HFF-Myc (cell line): Measurements from ENCODE around the gene RRM2.
"Not testable (repeated sequence)": the region's sequence is repeated elsewhere in the genome, so short reads cannot be mapped to it uniquely, and the experiment has no call there.

Source experiments
- DNase-seq: peaks from one replicate; pipeline ENCODE4 v3.0.0-alpha.2; 2011; ENCODE audit warnings: low read depth; ENCODE audit errors: extremely low read depth
- H3K4me3 ChIP-seq: replicated peaks from 2 replicates; pipeline ENCODE4 v1.5.1; 2011; ENCODE audit warnings: low read depth, mild to moderate bottlenecking, control low read depth, low read length
- CTCF ChIP-seq: IDR thresholded peaks from 2 replicates; pipeline ENCODE4 v1.5.1; 2012; ENCODE audit warnings: mild to moderate bottlenecking, low read depth, low read length, control low read depth; ENCODE audit errors: missing control alignments

RRM2 gene

GRCh38 chr2:10145519-10146357 lies 23.2 kb downstream of the RRM2 start:
- TF ChIP-seq CTCF = no peak
- H3K4me3 ChIP-seq = no peak overlapping the region
- DNase-seq = no peak

GRCh38 chr2:10146366-10147005 lies 23.9 kb downstream of the RRM2 start:
- no peak overlapping the region for H3K4me3 ChIP-seq
- TF ChIP-seq CTCF = no peak
- DNase-seq = no peak

DNA sequence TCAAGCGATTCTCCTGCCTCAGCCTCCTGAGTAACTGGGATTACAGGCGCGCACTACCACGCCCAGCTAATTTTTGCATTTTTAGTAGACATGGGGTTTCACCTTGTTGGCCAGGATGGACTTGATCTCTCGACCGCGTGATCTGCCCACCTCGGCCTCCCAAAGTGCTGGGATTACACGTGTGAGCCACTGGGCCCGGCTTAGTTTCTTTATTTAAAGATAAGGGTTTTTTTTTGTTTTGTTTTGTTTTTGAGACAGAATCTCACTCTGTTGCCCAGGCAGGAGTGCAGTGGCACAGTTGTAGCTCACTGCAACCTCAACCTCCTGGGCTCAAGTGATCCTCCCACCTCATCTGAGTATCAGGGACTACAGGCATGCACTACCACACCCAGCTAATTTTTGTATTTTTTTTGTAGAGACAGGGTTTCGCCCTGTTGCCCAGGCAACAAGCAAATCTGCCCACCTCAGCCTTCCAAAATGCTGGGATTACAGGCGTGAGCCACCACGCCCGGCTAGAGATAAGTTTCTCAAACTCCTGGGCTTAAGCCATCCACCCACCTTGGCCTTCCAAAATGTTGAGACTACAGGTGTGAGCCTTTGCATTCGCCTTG lies 24.6 kb downstream of the RRM2 start:
- not testable (repeated sequence) for H3K4me3 ChIP-seq, DNase-seq

DNA sequence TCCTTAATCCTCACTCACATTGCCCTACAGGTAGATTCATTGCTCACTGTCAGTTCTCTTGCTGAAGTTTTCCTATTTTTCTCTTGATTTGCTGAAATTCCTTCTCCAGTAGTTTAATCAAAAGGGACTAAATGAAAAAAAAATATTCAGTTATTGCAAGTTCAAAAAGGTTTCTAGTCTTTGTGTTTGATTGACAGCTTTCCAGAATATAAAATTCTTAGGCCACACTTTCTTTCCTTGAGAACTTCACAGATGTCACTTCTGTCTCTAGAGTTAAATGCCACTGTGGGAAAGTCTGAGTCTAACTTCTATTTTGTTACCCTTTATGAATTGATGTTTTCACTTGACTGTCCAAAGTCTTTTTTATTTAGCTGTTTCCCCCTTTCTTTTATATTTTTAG lies 25.7 kb downstream of the RRM2 start:
- TF ChIP-seq CTCF = no peak
- DNase-seq = no peak

GRCh38 chr2:10149635-10150034 lies 27.1 kb downstream of the RRM2 start:
- no peak overlapping the region for H3K4me3 ChIP-seq
- TF ChIP-seq CTCF = no peak
- no peak for DNase-seq

More for the DNA sequence above, 25.7 kb downstream of the RRM2 start:
- H3K4me3 ChIP-seq = no peak overlapping the region

GRCh38 chr2:10150436-10150835 lies 27.9 kb downstream of the RRM2 start:
- no peak overlapping the region for H3K4me3 ChIP-seq
- no peak for DNase-seq
- TF ChIP-seq CTCF = no peak

DNA sequence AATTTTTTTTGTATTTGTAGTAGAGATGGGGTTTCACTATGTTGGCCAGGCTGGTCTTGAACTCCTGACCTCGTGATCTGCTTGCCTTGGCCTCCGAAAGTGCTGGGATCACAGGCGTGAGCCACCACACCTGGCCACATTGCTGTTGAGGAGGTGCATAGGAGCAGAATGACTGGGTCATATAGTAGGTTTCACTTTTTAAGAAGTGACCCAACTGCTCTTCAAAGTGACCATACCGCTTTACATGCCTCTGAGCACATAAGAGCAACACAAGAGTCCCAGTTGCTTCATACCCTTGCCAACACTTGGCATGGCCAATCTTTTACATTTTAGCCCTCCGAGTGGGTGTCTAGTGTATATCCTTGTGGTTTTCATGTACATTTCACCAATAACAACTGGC lies 28.9 kb downstream of the RRM2 start:
- TF ChIP-seq CTCF = no peak
- no peak overlapping the region for H3K4me3 ChIP-seq
- DNase-seq = no peak
